ENCODE data around the gene FBRS.
A peak's percentile ranks its signal among the peaks of the same experiment; 100 is the strongest.

The FBRS gene

DNA sequence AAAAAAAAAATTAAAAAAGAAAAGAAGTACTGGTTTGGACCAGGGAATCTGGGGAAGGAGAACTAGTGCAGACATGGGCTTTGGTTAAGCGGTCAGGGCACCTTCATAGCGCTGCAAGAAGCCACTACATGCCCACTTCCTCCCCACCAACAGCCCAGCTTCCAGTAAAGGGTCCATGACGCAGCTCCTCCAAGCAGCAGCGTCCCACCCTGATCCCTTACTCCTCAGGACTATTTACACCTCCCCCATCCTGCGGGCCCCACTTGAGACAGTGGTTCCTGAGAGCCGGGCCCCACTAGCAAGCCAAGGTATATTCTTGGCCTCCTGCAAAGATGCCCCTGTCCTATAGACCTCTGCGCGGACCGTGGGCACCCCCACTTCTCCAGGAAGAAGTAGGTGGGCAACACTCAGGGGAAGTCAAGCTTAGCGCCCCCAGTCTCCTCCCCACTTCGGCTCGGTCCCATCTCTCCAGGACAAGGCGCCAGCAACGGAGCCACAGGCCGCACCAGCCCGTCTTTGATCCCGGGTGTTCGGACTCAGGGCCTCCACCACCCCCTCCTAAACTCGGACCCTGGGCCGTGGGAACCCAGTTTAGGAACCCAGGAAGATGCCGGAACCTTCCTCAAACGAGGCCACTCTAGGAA lies 8.4 kb upstream of the FBRS start:
- no peak for DNase-seq (ENCODE audit: insufficient read length, low spot score)
- TF ChIP-seq, protein P1, sequence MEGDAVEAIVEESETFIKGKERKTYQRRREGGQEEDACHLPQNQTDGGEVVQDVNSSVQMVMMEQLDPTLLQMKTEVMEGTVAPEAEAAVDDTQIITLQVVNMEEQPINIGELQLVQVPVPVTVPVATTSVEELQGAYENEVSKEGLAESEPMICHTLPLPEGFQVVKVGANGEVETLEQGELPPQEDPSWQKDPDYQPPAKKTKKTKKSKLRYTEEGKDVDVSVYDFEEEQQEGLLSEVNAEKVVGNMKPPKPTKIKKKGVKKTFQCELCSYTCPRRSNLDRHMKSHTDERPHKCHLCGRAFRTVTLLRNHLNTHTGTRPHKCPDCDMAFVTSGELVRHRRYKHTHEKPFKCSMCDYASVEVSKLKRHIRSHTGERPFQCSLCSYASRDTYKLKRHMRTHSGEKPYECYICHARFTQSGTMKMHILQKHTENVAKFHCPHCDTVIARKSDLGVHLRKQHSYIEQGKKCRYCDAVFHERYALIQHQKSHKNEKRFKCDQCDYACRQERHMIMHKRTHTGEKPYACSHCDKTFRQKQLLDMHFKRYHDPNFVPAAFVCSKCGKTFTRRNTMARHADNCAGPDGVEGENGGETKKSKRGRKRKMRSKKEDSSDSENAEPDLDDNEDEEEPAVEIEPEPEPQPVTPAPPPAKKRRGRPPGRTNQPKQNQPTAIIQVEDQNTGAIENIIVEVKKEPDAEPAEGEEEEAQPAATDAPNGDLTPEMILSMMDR (IDR thresholded peaks at IDR 0.05; ENCODE audit: insufficient read depth, missing control alignments), result no peak
- no peak for FAIRE-seq

DNA sequence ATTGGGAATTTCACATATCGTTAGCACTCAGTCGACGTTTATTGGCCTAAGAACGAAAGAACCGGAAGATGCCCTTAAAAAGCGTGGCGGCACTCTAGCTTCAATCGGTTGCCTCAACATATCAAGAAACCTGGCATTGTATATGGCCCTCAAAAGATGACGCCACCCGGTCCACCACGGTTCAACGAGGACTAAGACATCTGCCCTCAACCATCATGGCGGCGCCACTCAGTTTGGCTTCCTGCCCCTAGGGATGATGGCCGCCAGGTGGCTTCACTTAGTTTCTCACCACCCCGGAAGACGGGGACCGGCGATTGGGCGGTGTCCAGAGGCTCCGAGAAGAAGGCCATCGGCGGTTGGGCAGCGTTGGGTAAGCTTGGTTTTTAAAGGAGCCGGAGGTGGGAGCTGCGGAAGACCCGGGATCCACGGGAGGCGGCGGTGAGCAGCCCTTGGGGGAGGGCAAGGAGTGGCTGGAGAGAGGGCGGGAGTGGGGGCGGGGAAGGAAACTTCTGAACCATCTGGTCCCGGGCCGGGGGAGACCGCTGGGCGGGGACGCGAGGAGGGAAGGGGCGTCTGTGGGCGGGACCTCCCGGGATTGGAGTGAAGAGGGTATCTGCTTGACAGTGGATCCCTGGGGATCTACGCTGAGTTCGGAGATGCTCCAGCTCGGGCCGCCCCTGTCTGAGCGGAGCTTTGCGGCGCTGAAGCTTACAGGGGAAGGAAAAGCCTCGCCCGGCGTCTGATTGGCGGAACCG lies 7.7 kb upstream of the FBRS start, which contains the start of gene PRR14:
TSS of gene PRR14 (plus strand) at position 592 of the 755 bp plus-strand sequence. CDS start 686 bp downstream, outside the sequence.
- DNase-seq (ENCODE audit: insufficient read length, low spot score), result peak; percentile 70
- TF ChIP-seq, protein P1 (IDR thresholded peaks at IDR 0.05; ENCODE audit: insufficient read depth, missing control alignments), result no peak
- no peak for FAIRE-seq

DNA sequence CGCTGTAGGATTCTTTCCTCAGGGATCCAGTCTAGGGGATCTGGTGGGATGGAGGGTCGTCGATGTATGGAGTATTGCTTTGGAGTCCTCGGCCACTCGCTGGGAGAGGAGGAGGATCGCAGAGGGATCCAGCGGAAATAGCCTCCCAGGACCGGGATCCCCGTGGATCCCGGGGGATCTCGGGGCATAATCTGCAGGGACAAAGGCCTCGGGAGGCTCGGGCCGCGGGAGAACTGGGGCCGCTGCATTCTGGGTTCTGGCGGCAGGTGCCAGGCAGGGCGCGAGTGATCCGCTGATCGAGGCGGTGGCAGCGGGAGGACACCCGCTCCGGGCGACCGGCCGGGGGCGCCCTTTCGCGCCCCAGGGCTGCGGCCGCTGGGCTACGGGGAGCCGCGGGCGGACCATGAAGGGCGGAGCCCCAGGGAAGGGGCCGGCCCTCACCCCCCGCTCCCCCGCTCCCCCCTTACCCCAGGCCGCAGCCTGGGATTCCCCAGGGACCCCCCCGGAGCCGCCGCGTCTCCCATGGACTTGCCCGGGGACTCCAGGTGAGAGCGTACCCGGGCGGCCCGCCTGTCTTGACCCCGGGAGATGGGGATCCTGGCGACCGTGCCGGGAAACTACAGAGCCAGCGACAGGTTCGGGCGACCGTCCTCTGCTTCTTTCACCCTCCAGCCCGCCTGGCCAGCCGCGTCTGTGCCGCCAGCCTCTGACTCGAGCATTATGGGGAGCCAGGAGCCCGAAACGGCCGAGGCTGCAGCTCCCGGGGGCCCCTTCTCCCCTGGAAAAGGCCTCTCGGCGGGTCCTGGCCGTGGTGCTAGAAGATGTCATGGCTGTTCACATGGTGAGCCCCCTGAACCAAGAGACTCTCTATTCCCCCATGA lies 6.9 kb upstream of the FBRS start:
- FAIRE-seq (no peak), DNase-seq (ENCODE audit: insufficient read length, low spot score) (peak; percentile 86)
- TF ChIP-seq, protein P1 (IDR thresholded peaks at IDR 0.05; ENCODE audit: insufficient read depth, missing control alignments), result peak; percentile 29

DNA sequence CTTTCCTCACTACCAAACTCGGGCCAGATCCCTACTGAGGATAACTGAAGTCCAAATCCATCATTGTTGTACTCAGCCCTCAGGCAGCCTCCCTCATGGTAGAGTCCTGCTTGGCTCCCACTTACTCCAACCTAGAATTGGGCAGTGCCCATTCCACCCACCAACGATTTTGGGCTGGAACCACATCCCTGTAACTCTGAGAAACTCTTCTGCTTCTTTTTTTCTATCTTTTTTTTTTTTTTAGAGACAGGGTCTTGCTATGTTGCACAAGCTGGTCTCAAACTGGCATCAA lies 6.3 kb upstream of the FBRS start:
- FAIRE-seq, result no peak
- TF ChIP-seq, protein P1 (IDR thresholded peaks at IDR 0.05; ENCODE audit: insufficient read depth, missing control alignments), result no peak
- no peak for DNase-seq (ENCODE audit: insufficient read length, low spot score)

DNA sequence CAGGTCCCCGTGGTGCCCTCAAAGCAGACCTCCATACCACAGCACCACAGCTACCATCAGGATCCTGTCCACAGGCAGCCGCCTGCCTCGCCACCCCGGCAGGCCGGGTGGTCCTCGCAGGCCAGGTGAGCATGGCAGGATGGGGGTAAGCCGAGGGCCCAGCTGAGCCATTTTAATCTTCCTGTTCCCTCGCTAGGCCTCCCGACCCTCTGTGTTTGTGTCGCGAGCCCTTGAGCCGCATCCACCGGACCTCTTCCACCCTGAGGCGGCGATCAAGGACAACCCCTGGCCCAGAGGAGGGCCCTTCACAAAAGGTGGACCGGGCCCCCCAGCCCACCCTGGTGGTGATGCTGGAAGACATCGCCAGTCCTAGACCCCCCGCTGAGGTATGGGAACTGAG lies 5.5 kb upstream of the FBRS start:
- TF ChIP-seq, protein P1 (IDR thresholded peaks at IDR 0.05; ENCODE audit: insufficient read depth, missing control alignments), result no peak
- DNase-seq (ENCODE audit: insufficient read length, low spot score), result no peak
- FAIRE-seq, result no peak

DNA sequence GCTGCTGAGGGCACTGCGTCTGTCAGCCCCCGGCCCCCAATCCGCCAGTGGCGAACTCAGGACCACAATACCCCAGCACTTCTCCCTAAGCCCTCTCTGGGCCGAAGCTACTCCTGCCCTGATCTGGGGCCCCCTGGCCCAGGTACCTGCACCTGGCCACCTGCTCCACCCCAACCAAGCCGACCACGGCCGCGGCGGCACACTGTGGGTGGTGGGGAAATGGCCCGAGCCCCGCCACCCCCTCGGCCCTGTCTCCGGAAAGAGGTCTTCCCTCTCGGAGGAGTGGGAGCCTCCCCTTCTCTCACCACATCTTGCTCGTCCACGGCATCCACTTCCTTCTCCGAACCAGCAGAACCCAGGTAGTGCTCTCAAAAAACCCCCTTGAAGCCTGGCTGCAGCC lies 3.4 kb upstream of the FBRS start:
- FAIRE-seq, result no peak
- TF ChIP-seq, protein P1 (IDR thresholded peaks at IDR 0.05; ENCODE audit: insufficient read depth, missing control alignments), result no peak
- no peak for DNase-seq (ENCODE audit: insufficient read length, low spot score)

Data from D721Med (cell line).